Adipose tissue (tissue), 3 donors: ENCODE data around the gene RADIL. TPM values are rescaled to one million over a fixed set of nuclear protein-coding genes. Genes with fewer than 3 reads are reported as not detected.

ENCODE experiments used
- H3K27ac ChIP-seq: one replicate; pipeline ENCODE4 v1.5.1; 2013; ENCODE audit warnings: low read depth, low read length
- WGBS, 3 donors: extraction: QIAGEN DNeasy Blood & Tissue Kit; methylation state at CpG; one replicate each; pipeline ENCODE4 v1.1.7; 2013; 5-methylcytosine and 5-hydroxymethylcytosine counted together
- polyA plus RNA-seq, 3 donors: library from polyadenylated mRNA; stranded (reverse); fragments of 200-250 nt; gene quantifications; one replicate each; pipeline ENCODE4 v1.2.3, GENCODE V29; 2013
- donor health status: healthy with polysubstance abuse.
- donor health status: Bipolar disorder and iron deficiency.
- donor health status: healthy.

RADIL gene
- polyA plus RNA-seq, 3 donors, result 1.9 to 6.2 (median 3.2) TPM

DNA sequence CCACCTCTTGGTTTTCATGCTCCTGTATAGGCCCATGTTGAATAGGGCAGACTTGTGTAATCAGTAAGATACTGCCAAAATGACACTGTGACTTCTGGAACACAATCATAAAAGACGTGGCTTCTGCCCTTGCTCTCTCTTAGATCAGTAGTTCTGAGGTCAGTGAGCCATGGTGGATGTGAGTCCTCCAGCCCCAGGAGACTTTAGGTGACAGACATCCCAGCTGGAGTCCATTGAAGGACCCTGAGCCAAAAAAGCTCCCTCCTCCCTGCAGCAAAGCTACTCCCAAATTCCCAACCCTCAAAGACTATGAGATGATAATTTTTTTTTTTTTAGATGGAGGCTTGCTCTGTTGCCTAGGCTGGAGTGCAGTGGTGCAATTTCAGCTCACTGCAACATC, 3.2 kb upstream of the RADIL start:
- H3K27ac ChIP-seq, result no peak overlapping the region
- 34 to 79% (median 68%) methylated on average over 1 of the region's 1 CpG for WGBS, 3 donors

DNA sequence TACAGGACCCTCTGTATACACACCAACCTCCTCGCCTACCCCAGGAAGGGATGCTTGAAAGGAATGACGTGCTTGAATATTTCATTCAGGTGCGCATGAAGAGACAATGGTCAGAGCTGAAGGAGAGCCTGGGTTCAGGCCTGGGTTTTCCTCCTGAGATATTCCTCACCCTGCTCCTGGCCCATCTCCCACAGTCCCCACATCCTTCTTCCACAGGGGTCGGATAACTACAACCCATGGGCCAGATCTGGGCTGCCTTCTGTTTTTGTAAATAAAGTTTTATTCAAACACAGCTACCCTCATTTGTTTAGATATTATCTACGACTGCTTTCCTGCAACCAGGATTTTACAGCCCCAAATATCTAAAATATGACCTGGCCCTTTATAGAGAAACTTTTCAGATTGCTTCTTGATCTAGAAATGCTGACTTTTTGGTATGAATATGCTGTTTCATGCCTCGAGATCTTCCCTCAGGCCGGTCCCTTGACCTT, 1.8 kb upstream of the RADIL start:
- 88 to 93% (median 92%) methylated on average over 7 of the region's 7 CpGs for WGBS, 3 donors
- no peak overlapping the region for H3K27ac ChIP-seq

DNA sequence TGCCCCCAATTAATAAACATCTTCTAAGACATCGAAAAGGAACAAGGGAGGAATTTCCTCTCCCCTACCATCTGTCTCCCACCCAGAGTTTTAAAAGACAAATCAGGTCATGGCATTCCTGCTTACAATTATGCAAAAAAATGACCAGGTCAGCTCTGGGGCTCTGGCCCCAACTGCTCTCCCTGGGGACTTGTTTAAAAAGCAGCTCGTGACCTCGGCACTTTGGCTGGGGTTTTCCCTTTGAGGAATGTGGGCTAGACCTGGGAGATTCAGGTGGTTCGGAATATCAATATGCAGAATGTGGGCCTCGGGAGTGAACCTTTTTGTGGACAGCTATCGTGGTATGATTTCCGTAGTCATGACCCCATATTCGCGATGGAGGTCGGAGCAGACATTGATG, 648 bp upstream of the RADIL start:
- 38 to 80% (median 73%) methylated on average over 10 of the region's 10 CpGs for WGBS, 3 donors
- H3K27ac ChIP-seq, result no peak overlapping the region

DNA sequence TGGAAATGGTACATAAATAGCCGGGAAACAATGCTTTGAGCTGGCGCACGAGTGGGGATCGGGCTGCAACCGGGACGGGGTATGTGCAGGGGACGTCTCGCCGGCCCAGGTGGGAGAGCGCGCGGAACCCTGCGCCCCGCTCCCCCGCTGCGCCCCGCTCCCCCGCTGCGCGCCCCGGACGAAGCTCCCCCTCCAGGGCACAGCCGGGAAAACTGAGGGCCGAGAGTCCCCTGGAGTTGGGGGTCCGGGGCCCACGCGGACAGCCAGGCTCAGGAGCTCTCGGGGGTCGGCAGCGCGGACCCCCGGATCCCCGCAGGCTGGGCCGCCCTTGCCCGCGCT, 514 bp downstream of the RADIL start:
- no peak overlapping the region for H3K27ac ChIP-seq
- WGBS, 3 donors, result 1 to 3% (median 2%) methylated on average over 36 of the region's 36 CpGs

DNA sequence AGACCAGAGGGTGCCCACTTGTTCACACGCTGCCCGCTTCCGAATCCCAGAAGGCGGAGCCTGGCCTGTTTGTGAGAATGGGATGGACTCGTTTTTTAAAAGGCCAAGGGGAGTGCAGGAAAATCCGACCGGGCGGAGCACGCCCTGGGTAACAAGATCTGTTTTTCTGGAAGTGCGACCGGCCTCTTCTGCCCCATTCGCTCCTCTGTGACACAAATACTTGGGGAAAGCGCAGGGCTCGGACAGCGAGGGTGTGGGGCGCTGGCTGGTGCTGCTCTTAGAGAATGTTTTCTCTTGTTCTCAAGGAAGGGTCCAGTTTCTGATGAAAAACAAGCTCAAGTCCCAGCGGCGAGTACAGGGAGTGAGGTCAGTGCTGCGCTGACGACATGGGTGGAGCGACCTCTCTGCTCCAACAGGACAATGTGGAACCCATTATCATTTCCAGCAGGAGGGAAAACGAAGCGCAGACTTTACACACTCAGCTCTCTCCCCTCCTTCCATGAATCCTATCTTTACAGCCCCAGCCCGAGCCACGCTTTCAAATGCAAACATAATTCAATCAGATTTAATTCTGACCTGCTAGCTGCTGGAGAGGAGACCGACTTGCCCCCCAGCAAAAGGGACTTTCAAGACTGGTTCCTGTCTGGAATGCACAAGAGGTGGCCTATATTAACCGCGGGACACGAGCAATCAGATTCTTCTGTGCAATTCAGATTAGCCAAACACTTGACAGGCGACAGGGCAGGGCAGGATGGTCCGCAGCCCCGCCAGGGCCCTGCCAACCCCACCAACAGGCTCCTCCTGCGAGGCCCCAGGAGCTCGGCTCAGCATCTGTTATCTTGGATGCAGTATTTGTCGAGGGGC, 1.1 kb downstream of the RADIL start:
- peak overlapping the region; percentile 4 for H3K27ac ChIP-seq
- 4 to 25% (median 6%) methylated on average over 35 of the region's 35 CpGs for WGBS, 3 donors

DNA sequence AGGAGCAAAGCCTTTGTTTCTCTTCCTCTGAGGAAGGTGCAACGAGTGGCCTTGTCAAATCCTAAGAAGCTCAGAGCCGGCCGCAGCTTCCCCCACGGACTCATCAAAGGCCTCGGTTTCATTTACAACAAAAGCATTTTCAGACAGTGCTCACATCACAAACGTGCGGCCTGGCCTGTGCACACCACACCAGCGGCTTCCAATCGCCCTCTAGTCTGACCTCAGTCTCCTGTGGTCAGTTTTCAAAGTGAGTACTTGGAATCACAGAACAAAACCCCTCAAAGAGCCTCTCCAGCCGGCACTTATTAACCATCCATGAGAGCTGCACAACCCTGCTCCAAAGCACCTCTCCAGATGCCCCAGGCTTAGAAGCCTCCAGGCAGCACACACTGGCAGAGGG, 3.3 kb downstream of the RADIL start:
- WGBS, 3 donors, result 48 to 67% (median 55%) methylated on average over 10 of the region's 10 CpGs
- no peak overlapping the region for H3K27ac ChIP-seq

DNA sequence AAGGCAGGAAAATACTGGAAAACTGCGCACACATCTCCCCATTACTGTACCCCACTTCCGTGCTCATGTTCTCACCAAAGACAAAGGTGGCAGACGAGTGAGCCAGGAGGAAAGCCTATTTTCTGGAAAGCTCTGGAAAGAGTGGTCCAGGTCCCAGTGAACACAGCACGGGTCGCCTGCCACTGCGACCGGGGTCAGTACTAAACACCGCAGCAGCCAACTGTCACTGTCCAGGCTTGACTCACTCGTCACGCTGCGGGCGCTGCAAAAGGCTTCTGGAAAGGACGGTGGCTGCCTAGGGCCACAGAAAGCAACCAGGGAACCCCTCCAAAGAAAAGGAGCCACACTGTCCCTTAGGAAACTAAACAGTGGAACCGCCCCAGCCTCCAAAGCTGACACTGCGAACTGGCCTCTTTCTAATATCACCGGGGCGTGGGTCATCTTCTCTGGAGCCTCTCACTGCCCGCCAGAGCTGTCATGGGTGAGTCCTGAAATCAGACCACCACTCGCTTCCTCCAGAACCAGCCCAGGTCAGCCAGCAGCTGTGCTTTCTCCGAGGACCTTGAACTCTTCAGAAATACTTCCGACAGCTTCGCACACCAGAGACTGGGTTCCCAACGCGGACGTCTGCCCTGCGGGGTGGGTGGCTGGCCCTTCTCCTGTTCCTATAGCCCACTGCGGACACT, 4.0 kb downstream of the RADIL start:
- H3K27ac ChIP-seq, result no peak overlapping the region
- 73 to 77% (median 74%) methylated on average over 27 of the region's 27 CpGs for WGBS, 3 donors

DNA sequence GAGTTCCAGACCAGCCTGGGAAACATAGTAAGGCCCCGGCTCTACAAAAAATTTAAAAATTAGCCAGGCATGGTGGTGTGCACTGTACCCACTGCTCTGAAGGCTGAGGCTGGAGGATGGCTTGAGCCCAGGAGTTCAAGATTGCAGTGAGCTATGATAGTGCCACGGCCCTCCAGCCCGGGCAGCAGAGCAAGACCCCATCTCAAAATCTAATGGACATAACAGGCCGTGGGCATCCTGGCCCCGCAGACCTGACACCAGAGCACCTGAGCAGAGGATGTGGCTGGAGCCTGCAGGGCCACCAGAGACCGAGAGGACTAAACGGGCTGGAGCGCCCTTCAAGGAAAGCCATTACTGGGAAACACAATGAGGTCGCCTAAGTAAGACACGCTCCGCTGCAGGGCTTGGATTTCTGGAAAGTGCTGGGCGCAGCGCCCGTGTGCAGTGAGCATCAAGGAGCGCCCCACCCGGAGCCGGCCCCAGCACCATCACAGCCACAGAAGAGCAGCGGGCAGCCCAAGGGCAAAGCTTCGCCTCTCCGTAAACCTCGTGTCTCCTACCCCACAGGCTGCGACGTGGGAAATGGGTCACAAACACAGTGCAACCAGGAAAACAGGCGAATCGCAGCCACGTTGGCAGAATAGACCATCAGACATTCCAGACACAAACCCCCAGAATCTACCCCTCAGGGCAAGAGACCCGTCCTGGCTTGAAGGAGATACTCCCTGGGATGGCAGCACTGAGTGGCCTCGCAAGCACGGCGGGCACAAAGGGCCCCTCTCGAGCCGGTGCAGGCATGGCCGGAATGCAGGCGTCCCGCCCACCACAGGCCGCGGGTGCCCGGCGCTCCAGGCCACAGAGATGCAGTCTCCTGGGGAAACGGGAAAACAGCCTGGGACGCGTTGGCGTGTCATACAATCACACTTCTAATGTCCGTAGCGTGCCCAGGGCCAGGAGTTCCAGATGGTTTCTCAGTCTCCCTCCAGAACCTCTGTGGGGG, 4.9 kb downstream of the RADIL start:
- WGBS, 3 donors, result 85 to 90% (median 88%) methylated on average over 44 to 45 of the region's 45 CpGs
- no peak overlapping the region for H3K27ac ChIP-seq

DNA sequence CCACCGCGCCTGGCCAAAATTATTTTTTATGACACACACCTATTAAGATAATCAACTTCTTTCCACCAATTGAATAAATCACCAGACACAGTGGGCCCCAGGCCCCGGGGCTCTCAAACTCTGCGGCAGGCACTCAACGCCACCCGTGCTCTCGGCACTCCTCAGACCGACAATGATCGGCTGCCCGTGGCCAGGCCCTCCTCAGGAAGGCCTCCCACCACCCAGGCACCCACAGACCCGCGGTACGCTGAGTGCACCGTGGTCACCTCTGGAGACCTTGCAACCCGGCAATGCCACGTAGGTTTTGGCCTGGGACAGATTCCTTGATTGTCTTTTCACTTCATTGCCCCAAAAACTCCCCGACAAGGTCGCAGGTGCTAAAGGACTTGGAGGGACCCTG, 6.9 kb downstream of the RADIL start:
- WGBS, 3 donors, result 95 to 97% (median 97%) methylated on average over 18 of the region's 18 CpGs
- no peak overlapping the region for H3K27ac ChIP-seq

DNA sequence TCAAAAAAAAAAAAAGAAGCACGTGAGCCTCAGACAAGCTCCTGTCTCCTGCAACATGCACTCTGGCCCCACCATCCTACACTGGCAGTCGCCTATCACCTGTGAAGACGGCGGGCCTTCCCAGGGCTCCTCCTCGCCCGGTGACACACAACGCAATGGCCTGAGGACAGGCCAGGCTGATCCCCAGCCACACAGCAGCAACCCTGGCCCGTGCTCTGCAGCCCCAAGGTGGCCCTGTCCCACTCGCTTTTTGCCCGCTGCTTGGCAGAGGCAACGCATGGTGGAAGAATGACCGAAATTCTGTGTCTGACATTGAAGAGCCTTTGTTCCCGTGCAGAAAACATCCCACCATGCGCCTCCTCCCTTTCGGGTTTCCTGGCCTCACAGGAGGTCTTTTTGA, 8.1 kb downstream of the RADIL start:
- WGBS, 3 donors, result 88 to 94% (median 93%) methylated on average over 15 of the region's 15 CpGs

DNA sequence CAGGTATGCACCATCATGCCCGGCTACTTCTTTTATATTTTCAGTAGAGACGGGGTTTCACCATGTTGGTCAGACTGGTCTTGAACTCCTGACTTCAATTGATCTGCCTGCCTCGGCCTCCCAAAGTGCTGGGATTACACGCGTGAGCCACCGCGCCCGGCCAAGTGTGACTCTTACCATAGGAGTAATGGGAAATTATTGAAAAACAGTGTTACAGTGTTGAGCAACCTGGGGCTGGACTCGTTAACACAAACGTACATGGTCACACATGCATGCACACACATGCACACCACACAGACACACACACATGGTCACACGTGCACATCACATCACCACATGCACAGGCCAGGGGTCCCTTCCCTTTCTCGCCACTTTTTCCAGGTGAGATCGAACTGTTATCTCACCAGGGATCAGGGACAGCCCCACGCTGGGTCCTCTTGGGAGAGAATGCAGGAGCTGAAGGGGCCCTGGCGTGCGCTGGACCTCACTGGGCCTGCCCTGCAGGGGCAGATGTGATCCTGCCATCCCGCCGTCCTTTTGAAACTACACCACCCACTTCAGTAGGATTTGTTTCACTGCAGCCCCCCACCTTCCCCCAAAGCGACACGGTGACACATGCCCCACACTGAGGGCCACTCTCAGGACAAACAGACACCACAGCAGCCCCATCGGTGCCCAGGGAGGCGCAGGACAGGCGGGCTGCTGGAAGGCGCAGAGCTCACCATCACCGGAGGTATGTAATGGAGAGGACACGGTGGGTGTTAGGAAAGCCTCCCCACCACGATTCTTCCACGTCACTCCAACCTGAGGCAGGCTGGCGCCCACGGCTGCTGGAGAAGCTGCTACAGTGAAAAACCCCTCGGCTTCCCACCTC, 10.2 kb downstream of the RADIL start:
- WGBS, 3 donors, result 85 to 90% (median 90%) methylated on average over 27 to 31 of the region's 31 CpGs
- no peak overlapping the region for H3K27ac ChIP-seq

More for the DNA sequence above, 8.1 kb downstream of the RADIL start:
- H3K27ac ChIP-seq, result no peak overlapping the region

DNA sequence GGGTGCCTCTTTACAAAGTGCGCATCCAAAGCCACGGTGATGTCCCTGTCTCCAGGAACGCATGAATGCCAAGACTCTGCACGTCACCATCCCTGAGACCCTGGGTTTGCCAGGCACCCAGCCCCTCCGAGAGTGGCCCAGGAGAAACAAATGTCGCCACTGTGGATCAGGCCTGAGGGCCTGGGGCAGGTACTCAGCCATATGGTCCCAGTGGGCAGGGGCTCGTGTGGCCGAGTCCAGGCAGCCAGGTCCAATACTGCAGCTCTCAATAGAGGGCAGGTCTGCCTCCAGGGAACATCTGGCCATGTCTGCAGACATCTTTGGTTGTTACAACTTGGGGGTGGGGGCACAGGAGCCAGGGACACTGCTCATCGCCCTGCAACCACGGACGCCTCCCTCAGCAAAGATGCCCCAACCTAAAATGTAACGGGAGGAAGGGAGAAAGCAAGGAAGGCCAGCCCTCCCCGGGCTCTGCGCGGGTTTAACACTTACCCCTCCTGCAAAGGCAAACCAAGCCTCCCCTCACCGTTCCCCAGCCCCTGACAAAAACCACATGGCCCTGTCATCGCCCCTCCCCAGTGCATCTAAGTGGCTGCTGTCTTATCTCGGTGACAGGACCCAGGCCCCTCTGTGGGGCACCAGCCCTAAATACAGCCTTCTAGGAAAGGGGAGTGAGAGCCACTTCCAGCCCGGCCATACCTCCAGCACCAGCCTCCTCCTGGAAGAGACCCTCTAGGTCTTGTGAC, 11.4 kb downstream of the RADIL start:
- WGBS, 3 donors, result 61 to 73% (median 62%) methylated on average over 19 of the region's 19 CpGs
- H3K27ac ChIP-seq, result no peak overlapping the region

DNA sequence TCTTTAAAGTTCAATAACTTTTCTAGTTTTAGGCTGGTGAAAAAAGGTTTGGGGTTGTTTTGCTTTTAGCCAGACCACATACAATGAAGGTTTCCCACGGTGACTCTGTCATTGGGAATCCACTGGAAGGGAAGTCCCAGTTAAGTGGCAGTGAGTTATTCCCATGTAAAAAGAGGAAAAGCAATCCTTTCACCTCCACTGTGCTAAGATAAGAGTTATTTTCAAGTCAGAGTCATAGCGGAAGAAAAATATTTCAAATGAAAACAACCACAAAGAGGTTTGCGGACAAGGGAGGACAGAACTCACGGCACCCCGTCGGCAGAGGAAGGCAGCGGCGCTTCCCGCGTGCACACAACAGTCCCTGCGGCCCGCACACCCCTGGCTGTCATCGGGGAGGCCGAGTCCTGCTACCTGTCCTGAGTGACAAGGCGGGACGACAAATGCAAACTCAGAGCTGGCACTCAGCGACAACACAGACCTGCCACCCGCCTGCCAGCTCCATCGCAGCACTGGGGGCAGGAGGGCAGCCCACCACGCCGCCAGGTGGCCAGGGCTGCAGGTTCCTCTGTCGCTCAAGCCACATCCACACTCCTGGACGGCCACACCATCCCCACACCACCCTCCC, 12.3 kb downstream of the RADIL start:
- WGBS, 3 donors, result 53 to 79% (median 65%) methylated on average over 23 of the region's 23 CpGs
- no peak overlapping the region for H3K27ac ChIP-seq

DNA sequence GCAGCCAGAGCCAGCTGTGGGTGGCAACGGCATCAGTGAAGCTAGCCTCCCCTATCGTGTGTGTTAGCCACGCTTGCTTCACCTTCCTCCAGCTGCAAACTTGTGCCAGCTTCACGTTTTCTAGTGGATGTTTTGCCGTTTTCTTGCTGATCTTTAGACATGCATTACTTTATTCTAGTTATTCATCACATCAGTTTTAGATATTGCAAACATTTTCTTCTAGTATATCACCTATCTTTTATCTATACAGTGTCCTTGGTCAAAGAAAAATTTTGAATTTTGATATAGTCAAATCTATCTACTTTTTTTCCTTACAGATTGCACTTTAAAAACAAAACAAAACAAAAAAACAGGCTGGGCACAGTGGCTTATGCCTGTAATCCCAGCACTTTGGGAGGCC, 15.0 kb downstream of the RADIL start:
- 88 to 91% (median 90%) methylated on average over 5 of the region's 5 CpGs for WGBS, 3 donors
- H3K27ac ChIP-seq, result no peak overlapping the region

DNA sequence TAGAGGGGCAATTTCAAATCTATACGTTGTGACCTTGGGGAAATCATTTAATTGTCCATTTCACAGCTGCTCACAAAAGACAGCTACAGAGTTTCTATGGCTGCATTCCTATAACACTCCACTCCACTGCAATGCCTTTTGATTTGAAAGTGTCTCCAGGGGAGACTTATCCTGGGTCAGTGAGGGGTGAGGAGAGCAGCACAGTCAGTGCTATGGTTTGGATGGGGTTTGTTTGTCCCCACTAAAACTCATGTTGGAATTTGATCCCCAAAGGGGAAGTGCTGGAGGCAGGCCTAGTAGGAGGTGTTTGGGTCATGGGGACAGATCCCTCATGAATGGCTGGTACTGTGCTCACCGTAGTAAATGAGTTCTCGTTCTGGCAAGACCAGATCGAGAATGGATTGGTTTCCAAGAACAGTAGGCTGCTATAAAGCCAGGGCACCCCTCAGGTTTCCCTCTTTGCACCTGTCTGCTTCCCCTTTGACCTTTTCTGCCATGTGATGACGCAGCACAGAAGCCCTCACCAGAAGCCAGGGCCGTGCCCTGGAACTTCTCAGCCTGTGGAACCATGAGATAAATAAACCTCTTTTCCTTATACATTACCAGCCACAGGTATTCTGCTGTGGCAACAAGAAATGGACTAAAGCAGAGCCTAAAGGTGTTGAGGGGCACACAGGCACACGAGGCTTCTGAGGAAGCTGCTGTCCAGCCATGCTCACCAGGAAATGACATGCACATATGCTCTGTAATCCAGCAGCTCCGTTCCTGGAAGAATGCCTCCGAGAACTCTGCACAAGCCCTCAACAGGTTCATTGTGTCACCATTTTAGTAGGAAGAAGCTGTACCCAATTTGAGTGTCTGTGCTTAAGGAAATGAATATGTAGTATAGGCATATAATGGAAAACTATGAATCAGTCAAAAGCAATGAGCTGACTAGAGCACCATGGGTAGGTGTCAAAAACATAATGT, 16.7 kb downstream of the RADIL start:
- H3K27ac ChIP-seq, result no peak overlapping the region
- 65 to 82% (median 79%) methylated on average over 9 of the region's 9 CpGs for WGBS, 3 donors

DNA sequence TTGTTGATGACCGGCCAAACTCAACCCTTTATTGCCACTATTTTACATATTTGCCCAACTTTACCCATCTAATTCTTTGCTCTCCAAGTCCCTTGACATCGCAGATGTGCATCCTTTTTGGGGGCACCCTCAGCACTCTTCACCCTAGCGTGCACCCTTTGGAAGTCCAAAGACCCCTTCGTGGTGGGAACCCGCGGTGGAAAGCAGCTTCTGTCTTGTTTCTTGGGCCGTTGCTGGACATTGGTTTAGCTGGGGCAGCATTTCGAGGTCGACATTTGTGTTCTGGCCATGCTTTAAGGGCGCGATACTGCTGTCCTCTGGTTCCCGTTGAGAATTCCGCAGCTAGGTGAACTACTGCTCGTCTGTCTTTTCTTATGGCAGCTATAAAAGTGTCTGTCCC, 21.4 kb downstream of the RADIL start:
- WGBS, 3 donors, result 84 to 87% (median 86%) methylated on average over 14 of the region's 14 CpGs
- H3K27ac ChIP-seq, result no peak overlapping the region
